Right lobe of liver (tissue), 4 donors: ENCODE measurements around the gene ARHGAP15.

Experiments used
- POLR2A ChIP-seq: fragments of 450-650 bp; IDR thresholded peaks from one replicate; pipeline ENCODE4 v1.6.1; 2017; ENCODE audit warnings: antibody characterized with exemption, mild to moderate bottlenecking
- TF ChIP-seq, protein P1 (sequence below), 4 donors: fragments of 200-600 bp in 3 of 4; fragments of 450-650 bp in 1 of 4; IDR thresholded peaks; one replicate each; pipeline versions ENCODE4 v1.5.1 to v1.8.0; 2016 to 2022; ENCODE audit warnings: antibody characterized with exemption in 4 of 4, mild to moderate bottlenecking in 2 of 4
- donor health status: DM: no; HTN: no; CAD: no.
- donor health status: DM: no; HTN: no; CAD: no.
- donor health status: DM: no; HTN: yes; CAD: no.

DNA sequence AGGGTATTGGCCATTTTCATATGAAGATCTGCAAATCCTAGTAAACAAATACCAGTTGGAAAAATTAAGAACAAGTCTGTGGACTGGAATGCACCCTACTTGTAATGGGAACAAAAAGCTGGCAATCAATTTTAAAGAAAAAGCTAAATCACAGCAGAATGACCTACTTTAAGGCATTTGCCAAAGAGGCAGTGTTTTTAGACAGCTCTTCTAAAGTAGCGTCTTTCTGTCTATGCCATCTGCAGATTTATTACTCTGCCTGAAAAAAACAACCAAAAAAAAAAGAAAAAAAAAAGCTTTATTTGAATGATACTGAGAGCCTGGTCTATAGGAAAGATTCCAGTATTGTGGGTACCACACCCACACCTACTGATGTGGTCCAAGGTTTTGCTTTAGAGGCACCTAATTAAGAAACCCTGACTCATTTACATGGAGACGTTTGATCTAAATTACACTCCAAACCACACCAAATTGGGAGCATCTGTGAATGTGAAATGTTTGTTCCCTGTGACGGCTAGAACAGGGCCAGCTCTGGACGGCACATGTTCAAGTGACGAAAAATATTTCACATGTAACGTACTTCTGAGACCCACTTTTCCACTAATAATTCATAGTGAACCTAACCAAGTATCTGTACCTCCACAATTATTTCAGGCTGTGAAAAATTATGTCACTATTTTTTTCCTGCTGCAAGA is 597.1 kb downstream of the ARHGAP15 start:
- TF ChIP-seq, protein P1, sequence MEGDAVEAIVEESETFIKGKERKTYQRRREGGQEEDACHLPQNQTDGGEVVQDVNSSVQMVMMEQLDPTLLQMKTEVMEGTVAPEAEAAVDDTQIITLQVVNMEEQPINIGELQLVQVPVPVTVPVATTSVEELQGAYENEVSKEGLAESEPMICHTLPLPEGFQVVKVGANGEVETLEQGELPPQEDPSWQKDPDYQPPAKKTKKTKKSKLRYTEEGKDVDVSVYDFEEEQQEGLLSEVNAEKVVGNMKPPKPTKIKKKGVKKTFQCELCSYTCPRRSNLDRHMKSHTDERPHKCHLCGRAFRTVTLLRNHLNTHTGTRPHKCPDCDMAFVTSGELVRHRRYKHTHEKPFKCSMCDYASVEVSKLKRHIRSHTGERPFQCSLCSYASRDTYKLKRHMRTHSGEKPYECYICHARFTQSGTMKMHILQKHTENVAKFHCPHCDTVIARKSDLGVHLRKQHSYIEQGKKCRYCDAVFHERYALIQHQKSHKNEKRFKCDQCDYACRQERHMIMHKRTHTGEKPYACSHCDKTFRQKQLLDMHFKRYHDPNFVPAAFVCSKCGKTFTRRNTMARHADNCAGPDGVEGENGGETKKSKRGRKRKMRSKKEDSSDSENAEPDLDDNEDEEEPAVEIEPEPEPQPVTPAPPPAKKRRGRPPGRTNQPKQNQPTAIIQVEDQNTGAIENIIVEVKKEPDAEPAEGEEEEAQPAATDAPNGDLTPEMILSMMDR (IDR thresholded peaks at IDR 0.05): no peak
- no peak for TF ChIP-seq POLR2A
